Cardiac fibroblast (primary cell): Measurements from ENCODE around the gene NFE2L3.

ENCODE experiments used
- DNase-seq, 2 donors: peaks; one replicate each; pipeline versions ENCODE4 v3.0.0 to v3.0.0-alpha.2; 2010; ENCODE audit warnings: low read depth in 2 of 2
- H3K4me3 ChIP-seq, 2 donors: replicated peaks in 1 of 2; 1 replicate in 1 of 2; 2 replicates in 1 of 2; pipeline ENCODE4 v1.5.1; 2011; ENCODE audit warnings: low read depth in 2 of 2, low read length in 2 of 2, mild to moderate bottlenecking in 2 of 2, moderate library complexity in 1 of 2
- CTCF ChIP-seq: IDR thresholded peaks from one replicate; pipeline ENCODE4 v1.5.1; 2011; ENCODE audit warnings: low read depth, mild to moderate bottlenecking, low read length, inconsistent platforms

The NFE2L3 gene

GRCh38 chr7:26187380-26188205 is 35.6 kb downstream of the NFE2L3 start:
- no peak overlapping the region for H3K4me3 ChIP-seq
- DNase-seq: no peak
- TF ChIP-seq CTCF: no peak

GRCh38 chr7:26188206-26188956 is 36.4 kb downstream of the NFE2L3 start:
- no peak for DNase-seq
- TF ChIP-seq CTCF: no peak
- H3K4me3 ChIP-seq: no peak overlapping the region

- H3K4me3 ChIP-seq: no peak overlapping the region
- no peak for TF ChIP-seq CTCF
- no peak for DNase-seq
Measured at GRCh38 chr7:26188957-26189541, 37.1 kb downstream of the NFE2L3 start.

GRCh38 chr7:26189697-26190096 is 37.7 kb downstream of the NFE2L3 start:
- no peak for DNase-seq
- TF ChIP-seq CTCF: no peak
- no peak overlapping the region for H3K4me3 ChIP-seq

GRCh38 chr7:26190417-26190869 is 38.4 kb downstream of the NFE2L3 start:
- TF ChIP-seq CTCF: no peak
- no peak overlapping the region for H3K4me3 ChIP-seq
- no peak for DNase-seq

GRCh38 chr7:26191233-26191973 is 39.4 kb downstream of the NFE2L3 start:
- no peak for TF ChIP-seq CTCF
- DNase-seq: no peak
- H3K4me3 ChIP-seq: no peak overlapping the region
